H1 (cell line): ENCODE data around the gene ZNF177. TPM values are rescaled to one million over a fixed set of nuclear protein-coding genes. Genes with fewer than 3 reads are reported as not detected.
A peak's percentile ranks its signal among the peaks of the same experiment; 100 is the strongest.

Experiments used
- CTCF ChIA-PET: fragments of 300-600 bp; sonication (Branson Sonifier 250); formaldehyde crosslinking; loops from one replicate; lab custom pipeline; 2021; ENCODE audit not compliant: partially characterized antibody; lab: Charles Lee
- POLR2A ChIA-PET: fragments of 300-600 bp; sonication (Branson Sonifier 250); formaldehyde crosslinking; loops from one replicate; lab custom pipeline; 2021; ENCODE audit warnings: inconsistent platforms; ENCODE audit not compliant: partially characterized antibody; lab: Charles Lee
- DNase-seq, 2 experiments: peaks; one replicate each; pipeline versions ENCODE4 v3.0.0 to v3.0.0-alpha.2; 2010 to 2022; ENCODE audit warnings: low spot score in 2 of 2, low read depth in 1 of 2, mixed read lengths in 1 of 2
- FAIRE-seq: peaks from 2 replicates; lab custom pipeline; 2011; peaks lifted over from hg19 to GRCh38; lab: Jason Lieb, UNC
- H2AFZ ChIP-seq: 2 replicates; pipeline ENCODE4 v1.8.1; 2012; ENCODE audit warnings: low read length, inconsistent platforms
- H2AK5ac ChIP-seq: 2 replicates; pipeline ENCODE4 v1.6.1; 2013; ENCODE audit warnings: low read depth, low read length
- H2BK120ac ChIP-seq: replicated peaks from 2 replicates; pipeline ENCODE3; 2013; ENCODE audit warnings: low read depth, low read length, inconsistent platforms
- H2BK12ac ChIP-seq: 2 replicates; pipeline ENCODE4 v1.6.1; 2013; ENCODE audit warnings: low read depth, low read length
- H2BK15ac ChIP-seq: 2 replicates; pipeline ENCODE4 v1.6.1; 2013; ENCODE audit warnings: low read length
- H2BK20ac ChIP-seq: 2 replicates; pipeline ENCODE4 v1.6.1; 2013; ENCODE audit warnings: low read length
- H2BK5ac ChIP-seq: 2 replicates; pipeline ENCODE4 v1.6.1; 2013; ENCODE audit warnings: low read depth, low read length
- H3K14ac ChIP-seq: 2 replicates; pipeline ENCODE4 v1.6.1; 2013; ENCODE audit warnings: inconsistent platforms; ENCODE audit not compliant: insufficient read length
- H3K18ac ChIP-seq: 2 replicates; pipeline ENCODE4 v1.6.1; 2013; ENCODE audit warnings: low read length; ENCODE audit errors: extremely low read depth
- H3K23ac ChIP-seq: 2 replicates; pipeline ENCODE4 v1.6.1; 2013; ENCODE audit warnings: inconsistent platforms; ENCODE audit not compliant: insufficient read length
- H3K23me2 ChIP-seq: 2 replicates; pipeline ENCODE4 v1.6.1; 2013; ENCODE audit warnings: low read depth, low read length
- H3K27ac ChIP-seq: 2 replicates; pipeline ENCODE4 v1.6.1; 2011; ENCODE audit warnings: low read depth, low read length, inconsistent platforms
- H3K27me3 ChIP-seq, 4 experiments: replicated peaks in 1 of 4; 1 replicate in 1 of 4; 2 replicates in 3 of 4; pipeline versions ENCODE4 v1.6.1 to v1.8.1; 2011 to 2013; ENCODE audit warnings: low read length in 3 of 4, mild to moderate bottlenecking in 3 of 4, inconsistent platforms in 2 of 4, mixed read lengths in 2 of 4, moderate library complexity in 1 of 4; ENCODE audit not compliant: control insufficient read depth in 3 of 4, insufficient read depth in 3 of 4; ENCODE audit errors: extremely low read depth in 1 of 4
- H3K36me3 ChIP-seq, 4 experiments: 2 replicates each; pipeline versions ENCODE4 v1.6.1 to v1.8.1; 2011 to 2013; ENCODE audit warnings: mild to moderate bottlenecking in 4 of 4, low read length in 3 of 4, moderate library complexity in 2 of 4, control low read depth in 1 of 4, inconsistent platforms in 1 of 4; ENCODE audit not compliant: insufficient read depth in 4 of 4, control insufficient read depth in 2 of 4
- H3K4ac ChIP-seq: replicated peaks from 2 replicates; pipeline ENCODE3; 2013; ENCODE audit warnings: low read length, low read depth, mixed read lengths, inconsistent platforms; ENCODE audit not compliant: insufficient read length
- H3K4me1 ChIP-seq, 4 experiments: replicated peaks in 1 of 4; 1 replicate in 1 of 4; 2 replicates in 3 of 4; pipeline versions ENCODE4 v1.6.1 to v1.8.1; 2011 to 2013; ENCODE audit warnings: low read length in 3 of 4, inconsistent platforms in 2 of 4, mixed read lengths in 1 of 4; ENCODE audit not compliant: insufficient read depth in 4 of 4, control insufficient read depth in 3 of 4
- H3K4me2 ChIP-seq, 2 experiments: 2 replicates each; pipeline versions ENCODE4 v1.6.1 to v1.8.1; 2011 to 2013; ENCODE audit warnings: low read depth in 2 of 2, low read length in 2 of 2, control low read depth in 1 of 2, inconsistent platforms in 1 of 2, mild to moderate bottlenecking in 1 of 2; ENCODE audit not compliant: insufficient read depth in 1 of 2
- H3K4me3 ChIP-seq, 4 experiments: fragments of 200-600, 300-600 bp in 1 of 4; sonication (generic), shearing (Covaris generic), sonication (Bioruptor Twin) in 1 of 4; 2 replicates each; pipeline versions ENCODE4 v1.5.1 to v1.8.1; 2011 to 2016; ENCODE audit warnings: low read length in 4 of 4, low read depth in 3 of 4, control low read depth in 2 of 4, inconsistent platforms in 2 of 4, mild to moderate bottlenecking in 2 of 4, mixed read lengths in 1 of 4, moderate library complexity in 1 of 4; ENCODE audit not compliant: insufficient read depth in 2 of 4; ENCODE audit errors: extremely low read depth in 1 of 4
- H3K56ac ChIP-seq: replicated peaks from 2 replicates; pipeline ENCODE3; 2013; ENCODE audit warnings: low read depth, mild to moderate bottlenecking, mixed read lengths, low read length, inconsistent platforms; ENCODE audit not compliant: insufficient read length
- H3K79me1 ChIP-seq: 2 replicates; pipeline ENCODE4 v1.6.1; 2013; ENCODE audit warnings: low read depth, low read length, control low read depth
- H3K79me2 ChIP-seq, 2 experiments: 2 replicates each; pipeline versions ENCODE4 v1.6.1 to v1.8.1; 2012 to 2013; ENCODE audit warnings: low read length in 2 of 2, mild to moderate bottlenecking in 2 of 2, inconsistent platforms in 1 of 2; ENCODE audit not compliant: insufficient read depth in 2 of 2, control insufficient read depth in 1 of 2
- H3K9ac ChIP-seq, 4 experiments: replicated peaks in 1 of 4; 1 replicate in 1 of 4; 2 replicates in 3 of 4; pipeline versions ENCODE4 v1.6.1 to v1.8.1; 2011 to 2013; ENCODE audit warnings: low read depth in 3 of 4, low read length in 3 of 4, control low read depth in 2 of 4, mild to moderate bottlenecking in 2 of 4, moderate library complexity in 2 of 4, inconsistent platforms in 1 of 4; ENCODE audit errors: extremely low read depth in 1 of 4
- H3K9me3 ChIP-seq, 2 experiments: 2 replicates each; pipeline versions ENCODE4 v1.6.1 to v1.8.1; 2012 to 2013; ENCODE audit warnings: mild to moderate bottlenecking in 2 of 2, moderate library complexity in 2 of 2, control low read depth in 1 of 2, inconsistent platforms in 1 of 2, low read depth in 1 of 2, low read length in 1 of 2, mixed read lengths in 1 of 2; ENCODE audit not compliant: insufficient read depth in 2 of 2
- H4K20me1 ChIP-seq, 2 experiments: replicated peaks in 1 of 2; 2 replicates each; pipeline versions ENCODE3 to v1.8.1; 2011 to 2013; ENCODE audit warnings: inconsistent platforms in 2 of 2, low read length in 2 of 2, mild to moderate bottlenecking in 1 of 2; ENCODE audit not compliant: insufficient read depth in 2 of 2, control insufficient read depth in 1 of 2
- H4K5ac ChIP-seq: 2 replicates; pipeline ENCODE4 v1.6.1; 2013; ENCODE audit warnings: low read length, low read depth, mixed read lengths, inconsistent platforms; ENCODE audit not compliant: insufficient read length
- H4K8ac ChIP-seq: 2 replicates; pipeline ENCODE4 v1.8.0; 2013; ENCODE audit warnings: mild to moderate bottlenecking, moderate library complexity, low read length, inconsistent platforms; ENCODE audit not compliant: insufficient read depth; ENCODE audit errors: extremely low read depth
- H4K91ac ChIP-seq: replicated peaks from 2 replicates; pipeline ENCODE3; 2013; ENCODE audit warnings: low read length, mixed read lengths, inconsistent platforms; ENCODE audit not compliant: insufficient read length
- CHD1 ChIP-seq: IDR thresholded peaks from 2 replicates; pipeline ENCODE4 v1.6.1; 2012; ENCODE audit warnings: low read depth, low read length, improper control_type of control experiment
- KDM1A ChIP-seq: fragments of 200-600, 300-600 bp; sonication (generic); IDR thresholded peaks from 2 replicates; pipeline ENCODE4 v1.7.1; 2016; ENCODE audit warnings: mild to moderate bottlenecking, low read length, borderline replicate concordance
- WGBS, 2 experiments: shearing (Covaris generic) in 1 of 2; methylation state at CpG; one replicate each; pipeline versions ENCODE4 v1.1.6 to v1.1.7; 2013 to 2015; ENCODE audit warnings: low lambda C conversion rate in 2 of 2, mixed read lengths in 2 of 2, inconsistent platforms in 1 of 2, low coverage in 1 of 2, missing lambda C conversion rate in 1 of 2; ENCODE audit not compliant: insufficient replicate concordance in 2 of 2, insufficient coverage in 1 of 2, insufficient read length in 1 of 2; ENCODE audit errors: extremely low coverage in 1 of 2, missing lambda C conversion rate in 1 of 2; 5-methylcytosine and 5-hydroxymethylcytosine counted together
- polyA plus RNA-seq, 7 experiments: library from polyadenylated mRNA; depleted of rRNA in 3 of 7; stranded (reverse) in 5 of 7; unstranded in 2 of 7; fragments of >200 nt in 5 of 7; fragments of 200-250 nt in 2 of 7; gene quantifications; 1 replicate in 5 of 7; 2 replicates in 1 of 7; 4 replicates in 1 of 7; pipeline versions ENCODE4 v1.2.1 to v1.2.3, GENCODE V29; 2011 to 2013; ENCODE audit warnings: missing spikeins in 2 of 7, mixed read lengths in 2 of 7
- total RNA-seq: library from RNA; stranded (reverse); fragmentation: NEBNext Ultra II Directional; extraction: Animal tissue kit (Norgen Biotek cat#: 25700); gene quantifications from 2 replicates; pipeline ENCODE4 v1.2.1, GENCODE V29; 2021

The ZNF177 gene
- total and polyA plus RNA-seq, 2 of the 8 experiments (the other 6 are each of a cell fraction or from before 2014, with no cell fraction given): 3.1 to 5.9 TPM

DNA sequence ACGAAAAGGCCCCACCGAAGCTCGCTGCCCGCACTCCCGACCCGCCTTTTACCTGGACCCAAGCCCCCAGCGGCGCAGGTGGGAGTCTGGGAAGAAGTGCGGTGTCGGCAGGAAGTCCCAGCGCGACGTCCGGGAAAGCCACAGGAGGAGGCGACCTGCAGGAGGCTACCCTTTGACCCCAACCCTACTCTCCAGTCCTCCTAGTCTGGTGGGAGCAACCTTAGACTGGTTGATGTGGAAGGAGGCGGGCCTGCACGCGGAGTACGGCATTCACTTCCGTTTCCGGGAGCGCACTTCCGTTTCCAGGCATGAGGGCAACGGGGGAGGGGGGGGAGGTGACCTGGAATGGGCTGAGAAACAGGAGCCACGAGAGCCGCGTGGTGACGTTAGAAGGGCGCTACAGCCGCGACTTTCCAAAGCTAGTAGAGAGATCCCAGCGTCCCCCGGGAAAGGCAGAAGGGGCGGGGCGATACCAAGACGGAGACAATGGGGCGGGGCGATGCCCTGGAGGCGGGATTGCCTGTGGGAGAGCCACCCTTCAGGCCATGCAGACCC is 44.1 kb downstream of the ZNF177 start:
- H4K20me1 ChIP-seq: no peaks in the 10 kb centered on the region

More for the DNA sequence above, 44.1 kb downstream of the ZNF177 start:
- Histone ChIP-seq H3K27me3 (no peaks in the 10 kb centered on the region), H2BK12ac (no peak overlapping the region), H3K4ac (no peak overlapping the region), H2AK5ac (no peak overlapping the region), H4K91ac (no peak overlapping the region), H3K9ac (no peak overlapping the region), H3K79me1 (no peaks in the 10 kb centered on the region), H3K79me2 (no peaks in the 10 kb centered on the region), H3K27ac (no peak overlapping the region), H3K14ac (no peak overlapping the region), H4K5ac (no peak overlapping the region), H3K4me1 (no peaks in the 10 kb centered on the region), H2BK120ac (no peak overlapping the region), H3K56ac (no peak overlapping the region), H3K36me3 (peaks cover 0 to 3% (median 0%) of the 10 kb centered on the region in 4 experiments; a peak in 1 of 8 replicates), H2BK5ac (no peak overlapping the region), H3K18ac (no peak overlapping the region), H3K9me3 (peaks cover 46 to 58% of the 10 kb centered on the region in 2 experiments), H2AFZ (no peak overlapping the region), H3K23ac (no peak overlapping the region), H3K4me2 (no peak overlapping the region), H4K8ac (no peak overlapping the region), H3K23me2 (no peaks in the 10 kb centered on the region), H2BK15ac (no peak overlapping the region), H3K4me3 (no peak overlapping the region), H2BK20ac (no peak overlapping the region)
- ChIA-PET POLR2A (interaction anchor here (1.5 kb wide), 1 partner anchor 28 kb away, joined by 3 read pairs; the partner anchor contains the start of gene ZNF266), CTCF (no interaction called here)
- DNase-seq (peak in 1 of 2 experiments; percentile 19), FAIRE-seq (no peak)
- no peak for TF ChIP-seq CHD1
- no peak for TF ChIP-seq KDM1A
- 91% methylated on average over 34 of the region's 39 CpGs; no CpG with 5 or more reads in 1 of the 2 experiments for WGBS, 2 experiments
